H1 (cell line): ENCODE measurements around the gene NMB. TPM values are rescaled to one million over a fixed set of nuclear protein-coding genes. Genes with fewer than 3 reads are reported as not detected.

Experiments
- CTCF ChIA-PET: fragments of 300-600 bp; sonication (Branson Sonifier 250); formaldehyde crosslinking; loops from one replicate; lab custom pipeline; 2021; ENCODE audit not compliant: partially characterized antibody; lab: Charles Lee
- POLR2A ChIA-PET: fragments of 300-600 bp; sonication (Branson Sonifier 250); formaldehyde crosslinking; loops from one replicate; lab custom pipeline; 2021; ENCODE audit warnings: inconsistent platforms; ENCODE audit not compliant: partially characterized antibody; lab: Charles Lee
- DNase-seq, 2 experiments: peaks; one replicate each; pipeline versions ENCODE4 v3.0.0 to v3.0.0-alpha.2; 2010 to 2022; ENCODE audit warnings: low spot score in 2 of 2, low read depth in 1 of 2, mixed read lengths in 1 of 2
- FAIRE-seq: peaks from 2 replicates; lab custom pipeline; 2011; peaks lifted over from hg19 to GRCh38; lab: Jason Lieb, UNC
- H2AFZ ChIP-seq: 2 replicates; pipeline ENCODE4 v1.8.1; 2012; ENCODE audit warnings: low read length, inconsistent platforms
- H2AK5ac ChIP-seq: 2 replicates; pipeline ENCODE4 v1.6.1; 2013; ENCODE audit warnings: low read depth, low read length
- H2BK120ac ChIP-seq: replicated peaks from 2 replicates; pipeline ENCODE3; 2013; ENCODE audit warnings: low read depth, low read length, inconsistent platforms
- H2BK12ac ChIP-seq: 2 replicates; pipeline ENCODE4 v1.6.1; 2013; ENCODE audit warnings: low read depth, low read length
- H2BK15ac ChIP-seq: 2 replicates; pipeline ENCODE4 v1.6.1; 2013; ENCODE audit warnings: low read length
- H2BK20ac ChIP-seq: 2 replicates; pipeline ENCODE4 v1.6.1; 2013; ENCODE audit warnings: low read length
- H2BK5ac ChIP-seq: 2 replicates; pipeline ENCODE4 v1.6.1; 2013; ENCODE audit warnings: low read depth, low read length
- H3K14ac ChIP-seq: 2 replicates; pipeline ENCODE4 v1.6.1; 2013; ENCODE audit warnings: inconsistent platforms; ENCODE audit not compliant: insufficient read length
- H3K18ac ChIP-seq: 2 replicates; pipeline ENCODE4 v1.6.1; 2013; ENCODE audit warnings: low read length; ENCODE audit errors: extremely low read depth
- H3K23ac ChIP-seq: 2 replicates; pipeline ENCODE4 v1.6.1; 2013; ENCODE audit warnings: inconsistent platforms; ENCODE audit not compliant: insufficient read length
- H3K23me2 ChIP-seq: 2 replicates; pipeline ENCODE4 v1.6.1; 2013; ENCODE audit warnings: low read depth, low read length
- H3K27ac ChIP-seq: 2 replicates; pipeline ENCODE4 v1.6.1; 2011; ENCODE audit warnings: low read depth, low read length, inconsistent platforms
- H3K27me3 ChIP-seq, 4 experiments: replicated peaks in 1 of 4; 1 replicate in 1 of 4; 2 replicates in 3 of 4; pipeline versions ENCODE4 v1.6.1 to v1.8.1; 2011 to 2013; ENCODE audit warnings: low read length in 3 of 4, mild to moderate bottlenecking in 3 of 4, inconsistent platforms in 2 of 4, mixed read lengths in 2 of 4, moderate library complexity in 1 of 4; ENCODE audit not compliant: control insufficient read depth in 3 of 4, insufficient read depth in 3 of 4; ENCODE audit errors: extremely low read depth in 1 of 4
- H3K36me3 ChIP-seq, 4 experiments: 2 replicates each; pipeline versions ENCODE4 v1.6.1 to v1.8.1; 2011 to 2013; ENCODE audit warnings: mild to moderate bottlenecking in 4 of 4, low read length in 3 of 4, moderate library complexity in 2 of 4, control low read depth in 1 of 4, inconsistent platforms in 1 of 4; ENCODE audit not compliant: insufficient read depth in 4 of 4, control insufficient read depth in 2 of 4
- H3K4ac ChIP-seq: replicated peaks from 2 replicates; pipeline ENCODE3; 2013; ENCODE audit warnings: low read length, low read depth, mixed read lengths, inconsistent platforms; ENCODE audit not compliant: insufficient read length
- H3K4me1 ChIP-seq, 4 experiments: replicated peaks in 1 of 4; 1 replicate in 1 of 4; 2 replicates in 3 of 4; pipeline versions ENCODE4 v1.6.1 to v1.8.1; 2011 to 2013; ENCODE audit warnings: low read length in 3 of 4, inconsistent platforms in 2 of 4, mixed read lengths in 1 of 4; ENCODE audit not compliant: insufficient read depth in 4 of 4, control insufficient read depth in 3 of 4
- H3K4me2 ChIP-seq, 2 experiments: 2 replicates each; pipeline versions ENCODE4 v1.6.1 to v1.8.1; 2011 to 2013; ENCODE audit warnings: low read depth in 2 of 2, low read length in 2 of 2, control low read depth in 1 of 2, inconsistent platforms in 1 of 2, mild to moderate bottlenecking in 1 of 2; ENCODE audit not compliant: insufficient read depth in 1 of 2
- H3K4me3 ChIP-seq, 4 experiments: fragments of 200-600, 300-600 bp in 1 of 4; sonication (generic), shearing (Covaris generic), sonication (Bioruptor Twin) in 1 of 4; 2 replicates each; pipeline versions ENCODE4 v1.5.1 to v1.8.1; 2011 to 2016; ENCODE audit warnings: low read length in 4 of 4, low read depth in 3 of 4, control low read depth in 2 of 4, inconsistent platforms in 2 of 4, mild to moderate bottlenecking in 2 of 4, mixed read lengths in 1 of 4, moderate library complexity in 1 of 4; ENCODE audit not compliant: insufficient read depth in 2 of 4; ENCODE audit errors: extremely low read depth in 1 of 4
- H3K56ac ChIP-seq: replicated peaks from 2 replicates; pipeline ENCODE3; 2013; ENCODE audit warnings: low read depth, mild to moderate bottlenecking, mixed read lengths, low read length, inconsistent platforms; ENCODE audit not compliant: insufficient read length
- H3K79me1 ChIP-seq: 2 replicates; pipeline ENCODE4 v1.6.1; 2013; ENCODE audit warnings: low read depth, low read length, control low read depth
- H3K79me2 ChIP-seq, 2 experiments: 2 replicates each; pipeline versions ENCODE4 v1.6.1 to v1.8.1; 2012 to 2013; ENCODE audit warnings: low read length in 2 of 2, mild to moderate bottlenecking in 2 of 2, inconsistent platforms in 1 of 2; ENCODE audit not compliant: insufficient read depth in 2 of 2, control insufficient read depth in 1 of 2
- H3K9ac ChIP-seq, 4 experiments: replicated peaks in 1 of 4; 1 replicate in 1 of 4; 2 replicates in 3 of 4; pipeline versions ENCODE4 v1.6.1 to v1.8.1; 2011 to 2013; ENCODE audit warnings: low read depth in 3 of 4, low read length in 3 of 4, control low read depth in 2 of 4, mild to moderate bottlenecking in 2 of 4, moderate library complexity in 2 of 4, inconsistent platforms in 1 of 4; ENCODE audit errors: extremely low read depth in 1 of 4
- H3K9me3 ChIP-seq, 2 experiments: 2 replicates each; pipeline versions ENCODE4 v1.6.1 to v1.8.1; 2012 to 2013; ENCODE audit warnings: mild to moderate bottlenecking in 2 of 2, moderate library complexity in 2 of 2, control low read depth in 1 of 2, inconsistent platforms in 1 of 2, low read depth in 1 of 2, low read length in 1 of 2, mixed read lengths in 1 of 2; ENCODE audit not compliant: insufficient read depth in 2 of 2
- H4K20me1 ChIP-seq, 2 experiments: replicated peaks in 1 of 2; 2 replicates each; pipeline versions ENCODE3 to v1.8.1; 2011 to 2013; ENCODE audit warnings: inconsistent platforms in 2 of 2, low read length in 2 of 2, mild to moderate bottlenecking in 1 of 2; ENCODE audit not compliant: insufficient read depth in 2 of 2, control insufficient read depth in 1 of 2
- H4K5ac ChIP-seq: 2 replicates; pipeline ENCODE4 v1.6.1; 2013; ENCODE audit warnings: low read length, low read depth, mixed read lengths, inconsistent platforms; ENCODE audit not compliant: insufficient read length
- H4K8ac ChIP-seq: 2 replicates; pipeline ENCODE4 v1.8.0; 2013; ENCODE audit warnings: mild to moderate bottlenecking, moderate library complexity, low read length, inconsistent platforms; ENCODE audit not compliant: insufficient read depth; ENCODE audit errors: extremely low read depth
- H4K91ac ChIP-seq: replicated peaks from 2 replicates; pipeline ENCODE3; 2013; ENCODE audit warnings: low read length, mixed read lengths, inconsistent platforms; ENCODE audit not compliant: insufficient read length
- CBX8 ChIP-seq: fragments of 300-800, 300-1000 bp; sonication (generic); IDR thresholded peaks from 2 replicates; pipeline ENCODE4 v1.7.1; 2016; ENCODE audit warnings: low read depth, low read length, borderline replicate concordance
- CEBPB ChIP-seq: IDR thresholded peaks from 2 replicates; pipeline ENCODE4 v1.6.1; 2012; ENCODE audit warnings: low read depth, low read length
- FOSL1 ChIP-seq: IDR thresholded peaks from 2 replicates; pipeline ENCODE4 v1.6.1; 2011; ENCODE audit warnings: mild to moderate bottlenecking, low read depth, low read length, moderate library complexity; ENCODE audit not compliant: insufficient read depth
- NANOG ChIP-seq: IDR thresholded peaks from 2 replicates; pipeline ENCODE4 v1.6.1; 2011; ENCODE audit warnings: low read length, low read depth, mild to moderate bottlenecking, inconsistent platforms; ENCODE audit not compliant: insufficient read depth, poor library complexity, severe bottlenecking
- RNF2 ChIP-seq: fragments of 200-900, 300-1000 bp; sonication (generic); IDR thresholded peaks from 2 replicates; pipeline ENCODE4 v1.7.1; 2016; ENCODE audit warnings: borderline replicate concordance, low read depth, mild to moderate bottlenecking, antibody characterized with exemption, low read length; ENCODE audit not compliant: poor library complexity, severe bottlenecking; ENCODE audit errors: missing control alignments
- TEAD4 ChIP-seq: IDR thresholded peaks from 2 replicates; pipeline ENCODE4 v1.6.1; 2012; ENCODE audit warnings: low read depth, low read length, inconsistent platforms, mixed read lengths
- WGBS, 2 experiments: shearing (Covaris generic) in 1 of 2; methylation state at CpG; one replicate each; pipeline versions ENCODE4 v1.1.6 to v1.1.7; 2013 to 2015; ENCODE audit warnings: low lambda C conversion rate in 2 of 2, mixed read lengths in 2 of 2, inconsistent platforms in 1 of 2, low coverage in 1 of 2, missing lambda C conversion rate in 1 of 2; ENCODE audit not compliant: insufficient replicate concordance in 2 of 2, insufficient coverage in 1 of 2, insufficient read length in 1 of 2; ENCODE audit errors: extremely low coverage in 1 of 2, missing lambda C conversion rate in 1 of 2; 5-methylcytosine and 5-hydroxymethylcytosine counted together
- polyA plus RNA-seq, 7 experiments: library from polyadenylated mRNA; depleted of rRNA in 3 of 7; stranded (reverse) in 5 of 7; unstranded in 2 of 7; fragments of >200 nt in 5 of 7; fragments of 200-250 nt in 2 of 7; gene quantifications; 1 replicate in 5 of 7; 2 replicates in 1 of 7; 4 replicates in 1 of 7; pipeline versions ENCODE4 v1.2.1 to v1.2.3, GENCODE V29; 2011 to 2013; ENCODE audit warnings: missing spikeins in 2 of 7, mixed read lengths in 2 of 7
- total RNA-seq: library from RNA; stranded (reverse); fragmentation: NEBNext Ultra II Directional; extraction: Animal tissue kit (Norgen Biotek cat#: 25700); gene quantifications from 2 replicates; pipeline ENCODE4 v1.2.1, GENCODE V29; 2021

Gene NMB
- total and polyA plus RNA-seq, 2 of the 8 experiments (the other 6 are each of a cell fraction or from before 2014, with no cell fraction given) = 9.3 to 13.6 TPM

- Histone ChIP-seq H3K9me3 (no peaks in the 10 kb centered on the region), H2BK120ac (no peak overlapping the region), H3K56ac (no peak overlapping the region), H3K79me2 (no peaks in the 10 kb centered on the region), H3K18ac (no peak overlapping the region), H3K14ac (no peak overlapping the region), H4K91ac (no peak overlapping the region), H3K4me1 (peaks cover 0 to 3% (median 0%) of the 10 kb centered on the region in 4 experiments; a peak in 2 of 7 replicates), H4K5ac (no peak overlapping the region), H4K20me1 (peaks cover 0 to 5% of the 10 kb centered on the region in 2 experiments), H3K23me2 (peaks cover 14% of the 10 kb centered on the region), H2AFZ (no peak overlapping the region), H4K8ac (no peak overlapping the region), H2BK5ac (no peak overlapping the region), H2BK15ac (no peak overlapping the region), H3K36me3 (no peaks in the 10 kb centered on the region), H3K23ac (no peak overlapping the region), H3K4me3 (no peak overlapping the region), H3K9ac (no peak overlapping the region), H3K4ac (no peak overlapping the region), H2AK5ac (no peak overlapping the region), H3K27ac (no peak overlapping the region), H3K4me2 (no peak overlapping the region), H2BK12ac (no peak overlapping the region), H2BK20ac (no peak overlapping the region), H3K27me3 (peaks cover 0 to 17% (median 2%) of the 10 kb centered on the region in 4 experiments; a peak in 5 of 7 replicates), H3K79me1 (no peaks in the 10 kb centered on the region; the same call in 1 of the 2 replicates)
- FAIRE-seq = no peak
- CTCF ChIA-PET = interaction anchor here (0.6 to 6.0 kb wide), 13 partner anchors 9 to 724 kb away, joined by 3 to 42 read pairs (median 3); no protein-coding TSS in a partner anchor
- no peak for DNase-seq
- WGBS, 2 experiments = 89% methylated on average over 9 of the region's 9 CpGs; no CpG with 5 or more reads in 1 of the 2 experiments
- POLR2A ChIA-PET = interaction anchor here (0.8 to 9.2 kb wide), 7 partner anchors 9 to 27 kb away, joined by 4 to 134 read pairs (median 6); partner anchors contain the start of genes WDR73 and ZSCAN2
- no peak for TF ChIP-seq CEBPB
- TF ChIP-seq FOSL1 = no peak
- TF ChIP-seq RNF2 = no peak
- TF ChIP-seq CBX8 = no peak
- no peak for TF ChIP-seq NANOG
- TF ChIP-seq TEAD4 = no peak
Observed at GRCh38 chr15:84629033-84629432, 29.0 kb downstream of the NMB start.
